Upper lobe of right lung (tissue), 1 donor: ENCODE data around the gene XPO6. TPM values are rescaled to one million over a fixed set of nuclear protein-coding genes. Genes with fewer than 3 reads are reported as not detected.

Source experiments
- ATAC-seq: fragments of 200-7000 bp; cut with Tn5 transposase; one replicate; pipeline ENCODE4 v1.9.1; 2020; ENCODE audit warnings: mild to moderate bottlenecking, moderate library complexity
- DNase-seq: peaks from one replicate; pipeline ENCODE4 v3.0.0-alpha.2; 2020
- H3K27ac ChIP-seq: fragments of 200-600 bp; one replicate; pipeline ENCODE4 v1.8.0; 2022
- H3K27me3 ChIP-seq: fragments of 200-600 bp; one replicate; pipeline ENCODE4 v1.8.0; 2022; ENCODE audit warnings: mild to moderate bottlenecking
- H3K36me3 ChIP-seq: fragments of 200-600 bp; one replicate; pipeline ENCODE4 v1.8.0; 2022
- H3K4me1 ChIP-seq: fragments of 200-600 bp; one replicate; pipeline ENCODE4 v1.8.0; 2022
- H3K4me3 ChIP-seq: fragments of 200-600 bp; one replicate; pipeline ENCODE4 v1.8.0; 2022; ENCODE audit warnings: mild to moderate bottlenecking
- H3K9me3 ChIP-seq: fragments of 200-600 bp; one replicate; pipeline ENCODE4 v1.8.0; 2022
- CTCF ChIP-seq: fragments of 200-600 bp; IDR thresholded peaks from one replicate; pipeline ENCODE4 v1.8.0; 2022; ENCODE audit warnings: antibody characterized with exemption
- intact Hi-C: fragments of 100-400 bp; cut with DNase I; formaldehyde crosslinking; loops from one replicate; pipeline ENCODE4 v1.11.0; 2022
- total RNA-seq: library from RNA; stranded (reverse); fragmentation: NEBNext Ultra II Directional; extraction: Animal tissue kit (Norgen Biotek cat#: 25700); gene quantifications from one replicate; pipeline ENCODE4 v1.2.1, GENCODE V29; 2021
- donor health status: DM: no; HTN: yes; CAD: no; lungs with severe emphysema.

Gene XPO6
- total RNA-seq, 1 donor from 2014 or later: 102 TPM

GRCh38 chr16:28182801-28183200 is 29.0 kb downstream of the XPO6 start:
- intact Hi-C loops: no loop called here
- DNase-seq: no peak
- Histone ChIP-seq H3K27ac (no peak overlapping the region), H3K9me3 (no peaks in the 10 kb centered on the region), H3K36me3 (peaks cover 3% of the 10 kb centered on the region), H3K27me3 (no peaks in the 10 kb centered on the region), H3K4me1 (peaks cover 40% of the 10 kb centered on the region), H3K4me3 (no peak overlapping the region)
- TF ChIP-seq CTCF: no peak
- ATAC-seq: no peak

- intact Hi-C loops: no loop called here
- Histone ChIP-seq H3K4me3 (no peak overlapping the region), H3K27me3 (no peaks in the 10 kb centered on the region), H3K36me3 (peaks cover 9% of the 10 kb centered on the region), H3K27ac (peak overlapping the region; percentile 1), H3K4me1 (peaks cover 38% of the 10 kb centered on the region), H3K9me3 (no peaks in the 10 kb centered on the region)
- TF ChIP-seq CTCF: no peak
- ATAC-seq (no peak), DNase-seq (no peak)
Measured at GRCh38 chr16:28182183-28182582, 29.6 kb downstream of the XPO6 start.

GRCh38 chr16:28181515-28181914 is 30.2 kb downstream of the XPO6 start:
- no peak for TF ChIP-seq CTCF
- peaks cover 14% of the 10 kb centered on the region for H3K36me3 ChIP-seq
- peak; percentile 86 for ATAC-seq
- no peak overlapping the region for H3K4me3 ChIP-seq
- peaks cover 35% of the 10 kb centered on the region for H3K4me1 ChIP-seq
- peak overlapping the region; percentile 1 for H3K27ac ChIP-seq
- intact Hi-C loops: no loop called here
- no peaks in the 10 kb centered on the region for H3K27me3 ChIP-seq
- no peaks in the 10 kb centered on the region for H3K9me3 ChIP-seq
- DNase-seq: no peak

GRCh38 chr16:28180655-28181460 is 30.9 kb downstream of the XPO6 start:
- intact Hi-C loops: no loop called here
- H3K4me3 ChIP-seq: no peak overlapping the region
- no peak overlapping the region for H3K27ac ChIP-seq
- no peaks in the 10 kb centered on the region for H3K9me3 ChIP-seq
- DNase-seq (no peak), ATAC-seq (peak; percentile 64)
- H3K36me3 ChIP-seq: peaks cover 17% of the 10 kb centered on the region
- no peak for TF ChIP-seq CTCF
- H3K4me1 ChIP-seq: peaks cover 35% of the 10 kb centered on the region
- H3K27me3 ChIP-seq: no peaks in the 10 kb centered on the region

- DNase-seq (no peak), ATAC-seq (no peak)
- no peak for TF ChIP-seq CTCF
- Histone ChIP-seq H3K27ac (no peak overlapping the region), H3K4me1 (peaks cover 38% of the 10 kb centered on the region), H3K36me3 (peaks cover 24% of the 10 kb centered on the region), H3K4me3 (no peak overlapping the region), H3K27me3 (no peaks in the 10 kb centered on the region), H3K9me3 (no peaks in the 10 kb centered on the region)
- intact Hi-C loops: no loop called here
Measured at GRCh38 chr16:28179354-28179753, 32.4 kb downstream of the XPO6 start.
